ENCODE measurements around the gene WDR7. TPM values are rescaled to one million over a fixed set of nuclear protein-coding genes. Genes with fewer than 3 reads are reported as not detected.

WDR7 gene
- total RNA-seq, 6 experiments from 2014 or later: 10.4 to 18.8 (median 15.3) TPM

- no peaks in the 10 kb centered on the region for H3K27me3 ChIP-seq
- WGBS (ENCODE audit: insufficient coverage, low coverage, low lambda C conversion rate, missing lambda C conversion rate): 86% methylated on average over 2 of the region's 2 CpGs
Measured at GRCh38 chr18:57083485-57083884, 432.3 kb downstream of the WDR7 start.

GRCh38 chr18:57084331-57085271, 433.4 kb downstream of the WDR7 start:
- Histone ChIP-seq H3K9me3 (no peaks in the 10 kb centered on the region), H3K36me3 (no peaks in the 10 kb centered on the region), H3K27me3 (no peaks in the 10 kb centered on the region), H3K4me1 (no peaks in the 10 kb centered on the region), H3K4me3 (no peak overlapping the region), H3K27ac (no peak overlapping the region)
- TF ChIP-seq CTCF (IDR thresholded peaks at IDR 0.05) (no peak), POLR2A (IDR thresholded peaks at IDR 0.05) (no peak)
- intact Hi-C loops (cut with DNase I): no loop called here
- WGBS (ENCODE audit: insufficient coverage, low coverage, low lambda C conversion rate, missing lambda C conversion rate): 52% methylated on average over 10 of the region's 11 CpGs
- DNase-seq (no peak), ATAC-seq (no peak)

More at GRCh38 chr18:57083485-57083884, 432.3 kb downstream of the WDR7 start:
- H3K9me3 ChIP-seq: no peaks in the 10 kb centered on the region
- H3K36me3 ChIP-seq: no peaks in the 10 kb centered on the region
- no peaks in the 10 kb centered on the region for H3K4me1 ChIP-seq
- intact Hi-C loops (cut with DNase I): no loop called here
- no peak for ATAC-seq
- H3K4me3 ChIP-seq: no peak overlapping the region
- H3K27ac ChIP-seq: no peak overlapping the region
- TF ChIP-seq POLR2A (IDR thresholded peaks at IDR 0.05): no peak
- DNase-seq: no peak

GRCh38 chr18:57085371-57085770, 434.2 kb downstream of the WDR7 start:
- intact Hi-C loops (cut with DNase I): no loop called here
- H3K27me3 ChIP-seq: no peaks in the 10 kb centered on the region
- no peaks in the 10 kb centered on the region for H3K9me3 ChIP-seq
- no peaks in the 10 kb centered on the region for H3K36me3 ChIP-seq
- TF ChIP-seq CTCF (IDR thresholded peaks at IDR 0.05) (no peak), POLR2A (IDR thresholded peaks at IDR 0.05) (no peak)
- ATAC-seq (no peak), DNase-seq (no peak)
- H3K27ac ChIP-seq: no peak overlapping the region
- H3K4me1 ChIP-seq: no peaks in the 10 kb centered on the region
- no peak overlapping the region for H3K4me3 ChIP-seq
- 78% methylated on average over 7 of the region's 7 CpGs for WGBS (ENCODE audit: insufficient coverage, low coverage, low lambda C conversion rate, missing lambda C conversion rate)

- no peaks in the 10 kb centered on the region for H3K4me1 ChIP-seq
- no CpG with 5 or more reads among the region's 1 CpG for WGBS (ENCODE audit: insufficient coverage, low coverage, low lambda C conversion rate, missing lambda C conversion rate)
- no peak for ATAC-seq
- no peaks in the 10 kb centered on the region for H3K9me3 ChIP-seq
- no peak for DNase-seq
- H3K27me3 ChIP-seq: no peaks in the 10 kb centered on the region
- no peak overlapping the region for H3K27ac ChIP-seq
- TF ChIP-seq CTCF (IDR thresholded peaks at IDR 0.05) (no peak), POLR2A (IDR thresholded peaks at IDR 0.05) (no peak)
- intact Hi-C loops (cut with DNase I): no loop called here
- no peak overlapping the region for H3K4me3 ChIP-seq
- H3K36me3 ChIP-seq: no peaks in the 10 kb centered on the region
Measured at GRCh38 chr18:57086163-57086562, 435.0 kb downstream of the WDR7 start.

Small RNAs within 50 kb of the gene (small RNA-seq; reads per million reads assigned to genes)
- gene RF00012 (0 reads per million in 2 experiments), gene RF00019 (0 reads per million in 2 experiments)

Other genes with a start within 250 kb of the WDR7 start
- gene TXNL1, start 12.8 kb upstream of the WDR7 start, total RNA-seq: 10 to 100 TPM; 30.1 to 58.0 (median 42.8) TPM